H54 (cell line): ENCODE measurements around the gene IP6K3.
A peak's percentile ranks its signal among the peaks of the same experiment; 100 is the strongest.

Experiments used
- DNase-seq: peaks from one replicate; pipeline ENCODE4 v3.0.0; 2011; ENCODE audit warnings: low spot score, mixed read lengths; ENCODE audit not compliant: insufficient read length
- FAIRE-seq: peaks from 3 replicates; lab custom pipeline; 2011; peaks lifted over from hg19 to GRCh38; lab: Jason Lieb, UNC
- POLR2A ChIP-seq: IDR thresholded peaks from 2 replicates; pipeline ENCODE4 v1.6.1; 2011; ENCODE audit warnings: low read depth, mild to moderate bottlenecking, low read length

IP6K3 gene

GRCh38 chr6:33771146-33772081 is 24.7 kb upstream of the IP6K3 start:
- DNase-seq (peak; percentile 90), FAIRE-seq (no peak)
- TF ChIP-seq POLR2A = no peak

GRCh38 chr6:33770833-33771145 is 24.1 kb upstream of the IP6K3 start:
- FAIRE-seq = no peak
- no peak for DNase-seq
- no peak for TF ChIP-seq POLR2A

GRCh38 chr6:33770124-33770832 is 23.6 kb upstream of the IP6K3 start:
- FAIRE-seq = no peak
- DNase-seq = no peak
- TF ChIP-seq POLR2A = no peak

- DNase-seq (no peak), FAIRE-seq (no peak)
- TF ChIP-seq POLR2A = no peak
Measured at GRCh38 chr6:33769248-33769821, 22.6 kb upstream of the IP6K3 start.

- DNase-seq = peak; percentile 82
- FAIRE-seq = peak; percentile 20
Measured at GRCh38 chr6:33768644-33769120, 22.0 kb upstream of the IP6K3 start.

DNA sequence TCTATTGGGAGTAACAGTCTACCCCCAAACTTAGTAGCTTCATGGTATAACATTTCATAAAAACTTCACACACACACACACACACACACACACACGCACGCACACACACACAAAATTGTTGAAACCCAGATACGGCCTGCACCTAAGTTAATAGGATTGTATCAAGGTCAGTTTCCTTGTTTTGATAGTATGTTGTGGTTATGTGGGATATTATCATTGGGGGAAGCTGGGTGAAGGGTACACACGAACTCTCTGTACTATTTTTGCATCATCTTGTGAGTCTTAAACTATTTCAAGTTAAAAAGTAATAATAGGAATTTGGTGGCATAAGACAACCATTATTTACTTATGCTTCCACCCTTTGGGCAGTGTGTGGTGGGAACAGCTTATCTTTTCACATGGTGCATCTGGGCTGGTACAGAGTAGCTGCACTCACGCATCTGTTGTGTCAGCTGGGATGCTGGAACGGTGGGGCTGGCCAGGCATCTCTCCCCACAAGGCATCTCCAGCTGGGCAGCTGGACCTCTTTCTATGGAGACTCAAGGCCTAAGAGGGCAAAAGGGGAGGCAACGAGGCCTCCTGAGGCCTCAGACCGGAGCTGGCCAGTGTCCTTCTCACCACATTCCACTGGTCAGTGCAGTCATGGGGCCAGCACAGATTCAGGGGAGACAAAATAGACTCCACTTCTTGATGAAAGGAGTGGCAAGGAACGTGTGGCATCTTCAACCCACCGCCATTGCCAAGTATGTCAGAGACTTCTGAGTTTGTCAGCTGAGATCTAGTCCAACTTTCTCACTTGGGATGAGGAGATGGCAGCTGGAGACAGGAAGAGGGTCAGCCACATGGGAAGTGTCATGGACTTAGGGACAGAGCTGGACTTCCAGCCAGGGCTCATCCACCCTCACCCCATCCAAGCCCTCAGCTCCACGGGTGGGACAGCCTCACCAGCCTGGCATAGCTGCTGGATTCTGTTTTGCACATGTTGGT is 20.5 kb upstream of the IP6K3 start:
- no peak for TF ChIP-seq POLR2A
- FAIRE-seq (no peak), DNase-seq (no peak)

More at GRCh38 chr6:33768644-33769120, 22.0 kb upstream of the IP6K3 start:
- TF ChIP-seq POLR2A = no peak

- DNase-seq = no peak
- FAIRE-seq = no peak
- TF ChIP-seq POLR2A = no peak
Measured at GRCh38 chr6:33765368-33765767, 18.7 kb upstream of the IP6K3 start.

DNA sequence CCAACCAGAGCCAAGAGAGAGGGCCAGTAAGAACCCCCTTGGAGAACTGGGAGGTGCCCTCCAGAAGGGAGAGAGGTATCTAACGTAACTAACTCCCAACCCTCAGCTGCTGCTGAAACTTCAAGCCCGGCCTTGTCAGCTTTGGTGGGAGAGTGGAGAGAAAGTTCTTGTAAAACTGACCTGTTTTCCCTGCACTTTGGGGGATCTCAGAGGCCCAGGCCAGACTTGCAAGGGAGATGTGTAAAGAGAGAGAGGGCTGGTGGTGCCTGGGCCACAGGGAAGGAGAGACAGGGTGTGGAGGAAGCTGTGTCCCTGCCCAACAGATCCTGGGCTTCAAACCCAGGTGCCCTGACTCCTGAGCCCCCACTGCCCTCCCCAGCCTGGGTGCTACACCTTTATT is 17.3 kb upstream of the IP6K3 start:
- FAIRE-seq (no peak), DNase-seq (no peak)
- TF ChIP-seq POLR2A = no peak

GRCh38 chr6:33763483-33763882 is 16.8 kb upstream of the IP6K3 start:
- no peak for FAIRE-seq
- no peak for DNase-seq
- no peak for TF ChIP-seq POLR2A

- no peak for TF ChIP-seq POLR2A
- DNase-seq = no peak
- no peak for FAIRE-seq
Measured at GRCh38 chr6:33762713-33763112, 16.0 kb upstream of the IP6K3 start.

- no peak for TF ChIP-seq POLR2A
- DNase-seq (peak; percentile 36), FAIRE-seq (no peak)
Measured at GRCh38 chr6:33761922-33762629, 15.4 kb upstream of the IP6K3 start.

DNA sequence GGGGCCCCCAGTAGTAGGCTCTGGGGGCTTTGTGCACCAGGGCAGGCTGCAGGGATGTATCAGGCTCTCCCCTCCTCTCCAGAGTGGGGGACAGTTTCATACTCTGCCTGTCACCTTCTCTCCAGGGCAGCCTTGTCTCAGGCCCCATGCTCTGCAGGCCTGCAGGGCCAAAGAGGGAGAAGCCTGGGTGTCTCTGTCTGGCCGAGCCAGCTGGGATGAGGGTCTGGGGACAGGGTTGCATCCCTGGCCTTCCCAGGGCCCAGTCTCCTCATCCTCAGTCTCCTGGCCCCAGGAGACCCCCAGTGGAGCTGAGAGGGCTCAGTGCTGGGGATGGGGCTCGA is 14.8 kb upstream of the IP6K3 start:
- no peak for TF ChIP-seq POLR2A
- no peak for DNase-seq
- FAIRE-seq = no peak
